Gastroesophageal sphincter (tissue), 4 donors: ENCODE results near the gene CDH11. TPM values are rescaled to one million over a fixed set of nuclear protein-coding genes. Genes with fewer than 3 reads are reported as not detected.

Experiments
- ATAC-seq: fragments of 150-250 bp; one replicate; pipeline ENCODE4 v1.9.1; 2016; ENCODE audit warnings: mild to moderate bottlenecking, moderate library complexity
- H3K27ac ChIP-seq, 4 donors: fragments of 200-600 bp; sonication (generic) in 3 of 4; 1 replicate in 3 of 4; 2 replicates in 1 of 4; pipeline ENCODE4 v1.5.1; 2016 to 2019
- H3K27me3 ChIP-seq: fragments of 200-600 bp; sonication (generic); one replicate; pipeline ENCODE4 v1.5.1; 2019
- H3K36me3 ChIP-seq, 2 donors: fragments of 200-600 bp; sonication (generic); one replicate each; pipeline ENCODE4 v1.5.1; 2019; ENCODE audit warnings: control low read depth in 1 of 2
- H3K4me1 ChIP-seq, 3 donors: fragments of 200-600 bp; sonication (generic); 1 replicate in 2 of 3; 2 replicates in 1 of 3; pipeline ENCODE4 v1.5.1; 2016 to 2019; ENCODE audit warnings: control low read depth in 2 of 3
- H3K4me3 ChIP-seq, 2 donors: fragments of 200-600 bp; sonication (generic); one replicate each; pipeline ENCODE4 v1.5.1; 2019; ENCODE audit warnings: mild to moderate bottlenecking in 1 of 2, moderate library complexity in 1 of 2
- H3K9me3 ChIP-seq, 3 donors: fragments of 200-600 bp; sonication (generic); one replicate each; pipeline ENCODE4 v1.5.1; 2017 to 2019; ENCODE audit warnings: control low read depth in 2 of 3
- CTCF ChIP-seq, 4 experiments: fragments of 200-600 bp in 2 of 4; fragments of 450-650 bp in 2 of 4; sonication (generic) in 1 of 4; IDR thresholded peaks; one replicate each; pipeline ENCODE4 v1.5.1; 2017 to 2019; ENCODE audit warnings: antibody characterized with exemption in 4 of 4, mild to moderate bottlenecking in 2 of 4, moderate library complexity in 2 of 4
- EP300 ChIP-seq: sonication (generic); formaldehyde crosslinking; IDR thresholded peaks from one replicate; pipeline ENCODE4 v1.6.1; 2017; ENCODE audit warnings: antibody characterized with exemption, mild to moderate bottlenecking
- POLR2A ChIP-seq, 2 donors: fragments of 450-650 bp; IDR thresholded peaks; one replicate each; pipeline ENCODE4 v1.6.1; 2017; ENCODE audit warnings: antibody characterized with exemption in 2 of 2, mild to moderate bottlenecking in 2 of 2, moderate library complexity in 1 of 2
- POLR2AphosphoS5 ChIP-seq: sonication (generic); formaldehyde crosslinking; IDR thresholded peaks from one replicate; pipeline ENCODE4 v1.6.1; 2017; ENCODE audit warnings: antibody characterized with exemption
- WGBS, 2 donors: methylation state at CpG; one replicate each; pipeline ENCODE4 v1.1.5; 2018; ENCODE audit warnings: low coverage in 1 of 2; 5-methylcytosine and 5-hydroxymethylcytosine counted together
- total RNA-seq, 4 donors: library from RNA; depleted of rRNA; stranded (reverse); fragments of >200 nt; gene quantifications; one replicate each; pipeline ENCODE4 v1.1.0, GENCODE V29; 2016

CDH11 gene
- total RNA-seq, 4 donors from 2014 or later = 37.4 to 78.9 (median 62.8) TPM

GRCh38 chr16:65075877-65076276 lies 46.0 kb downstream of the CDH11 start:
- no peak for ATAC-seq
- TF ChIP-seq EP300 (no peak), CTCF (IDR thresholded peaks at IDR 0.05) (no peak), POLR2AphosphoS5 (no peak), POLR2A (IDR thresholded peaks at IDR 0.05) (no peak)
- 94 to 100% methylated on average over 2 of the region's 2 CpGs for WGBS, 2 donors
- H3K9me3 ChIP-seq = no peaks in the 10 kb centered on the region
- no peak overlapping the region for H3K27ac ChIP-seq
- no peak overlapping the region for H3K4me3 ChIP-seq
- no peaks in the 10 kb centered on the region for H3K36me3 ChIP-seq
- peaks cover 0 to 25% (median 14%) of the 10 kb centered on the region in 3 donors for H3K4me1 ChIP-seq
- H3K27me3 ChIP-seq = no peaks in the 10 kb centered on the region

GRCh38 chr16:65071433-65072311 lies 50.2 kb downstream of the CDH11 start:
- 36 to 41% methylated on average over 12 to 13 of the region's 24 CpGs for WGBS, 2 donors
- H3K27me3 ChIP-seq = no peaks in the 10 kb centered on the region
- H3K27ac ChIP-seq = peak overlapping the region; percentile 70 to 78 (median 76)
- no peaks in the 10 kb centered on the region for H3K36me3 ChIP-seq
- H3K4me1 ChIP-seq = peaks cover 0 to 44% (median 22%) of the 10 kb centered on the region in 3 donors
- ATAC-seq = peak; percentile 68
- peak; percentile 80 for TF ChIP-seq POLR2AphosphoS5
- no peak for TF ChIP-seq EP300
- TF ChIP-seq POLR2A (IDR thresholded peaks at IDR 0.05) = no peak
- no peaks in the 10 kb centered on the region for H3K9me3 ChIP-seq
- peak overlapping the region; percentile 19 to 33 for H3K4me3 ChIP-seq

GRCh38 chr16:65070831-65071432 lies 50.9 kb downstream of the CDH11 start:
- Histone ChIP-seq H3K4me3 (peak overlapping the region; percentile 19 to 33), H3K27ac (peak overlapping the region; percentile 70 to 78 (median 76)), H3K36me3 (no peaks in the 10 kb centered on the region), H3K9me3 (no peaks in the 10 kb centered on the region), H3K4me1 (peaks cover 0 to 44% (median 22%) of the 10 kb centered on the region in 3 donors), H3K27me3 (no peaks in the 10 kb centered on the region)
- ATAC-seq = peak; percentile 88
- TF ChIP-seq EP300 = no peak
- TF ChIP-seq POLR2AphosphoS5 = peak; percentile 78
- TF ChIP-seq CTCF (IDR thresholded peaks at IDR 0.05) = no peak
- TF ChIP-seq POLR2A (IDR thresholded peaks at IDR 0.05) = no peak
- 38 to 40% methylated on average over 7 to 12 of the region's 12 CpGs for WGBS, 2 donors

GRCh38 chr16:65069766-65070165 lies 52.1 kb downstream of the CDH11 start:
- TF ChIP-seq EP300 = no peak
- no peak for TF ChIP-seq CTCF (IDR thresholded peaks at IDR 0.05)
- ATAC-seq = no peak
- Histone ChIP-seq H3K27ac (no peak overlapping the region), H3K9me3 (no peaks in the 10 kb centered on the region), H3K4me1 (peaks cover 0 to 44% (median 22%) of the 10 kb centered on the region in 3 donors), H3K27me3 (no peaks in the 10 kb centered on the region), H3K4me3 (no peak overlapping the region), H3K36me3 (no peaks in the 10 kb centered on the region)
- WGBS, 2 donors = 78 to 92% methylated on average over 2 of the region's 2 CpGs

GRCh38 chr16:65069065-65069464 lies 52.8 kb downstream of the CDH11 start:
- ATAC-seq = no peak
- H3K27ac ChIP-seq = no peak overlapping the region
- 33 to 47% methylated on average over 4 of the region's 4 CpGs for WGBS, 2 donors

More at GRCh38 chr16:65069065-65069464, 52.8 kb downstream of the CDH11 start:
- no peak for TF ChIP-seq POLR2AphosphoS5
- no peak for TF ChIP-seq POLR2A (IDR thresholded peaks at IDR 0.05)
- no peak for TF ChIP-seq EP300
- TF ChIP-seq CTCF (IDR thresholded peaks at IDR 0.05) = no peak
- H3K4me3 ChIP-seq = no peak overlapping the region
- no peaks in the 10 kb centered on the region for H3K36me3 ChIP-seq
- H3K9me3 ChIP-seq = no peaks in the 10 kb centered on the region
- H3K27me3 ChIP-seq = no peaks in the 10 kb centered on the region
- peaks cover 0 to 45% (median 22%) of the 10 kb centered on the region in 3 donors for H3K4me1 ChIP-seq
